CD14-positive monocyte (primary cell): ENCODE results near the gene SERPINB5. TPM values are rescaled to one million over a fixed set of nuclear protein-coding genes. Genes with fewer than 3 reads are reported as not detected.

Experiments
- DNase-seq, 3 donors: peaks; one replicate each; pipeline ENCODE4 v3.0.0-alpha.2; 2011 to 2022
- H2AFZ ChIP-seq: 2 replicates; pipeline ENCODE4 v1.6.0; 2012; ENCODE audit warnings: mild to moderate bottlenecking, low read depth, low read length, inconsistent platforms; ENCODE audit not compliant: insufficient read depth, poor library complexity, severe bottlenecking
- H3K27ac ChIP-seq, 2 donors: 1 replicate in 1 of 2; 2 replicates in 1 of 2; pipeline ENCODE4 v1.5.1; 2012 to 2013; ENCODE audit warnings: low read length in 2 of 2, control low read depth in 1 of 2, inconsistent platforms in 1 of 2, low read depth in 1 of 2, mild to moderate bottlenecking in 1 of 2
- H3K27me3 ChIP-seq, 2 donors: one replicate each; pipeline versions ENCODE4 v1.6.0 to v1.6.1; 2011 to 2013; ENCODE audit warnings: low read length in 2 of 2; ENCODE audit not compliant: control insufficient read depth in 2 of 2, insufficient read depth in 2 of 2
- H3K36me3 ChIP-seq, 2 donors: replicated peaks in 1 of 2; 1 replicate in 1 of 2; 2 replicates in 1 of 2; pipeline versions ENCODE4 v1.5.1 to v1.6.1; 2012 to 2013; ENCODE audit warnings: low read length in 2 of 2, control low read depth in 1 of 2, inconsistent platforms in 1 of 2, mild to moderate bottlenecking in 1 of 2; ENCODE audit not compliant: insufficient read depth in 2 of 2, control insufficient read depth in 1 of 2
- H3K4me1 ChIP-seq, 2 donors: 1 replicate in 1 of 2; 2 replicates in 1 of 2; pipeline versions ENCODE4 v1.5.1 to v1.6.1; 2012 to 2013; ENCODE audit warnings: low read length in 2 of 2, control low read depth in 1 of 2, inconsistent platforms in 1 of 2, mild to moderate bottlenecking in 1 of 2, moderate library complexity in 1 of 2; ENCODE audit not compliant: insufficient read depth in 2 of 2, control insufficient read depth in 1 of 2
- H3K4me2 ChIP-seq: replicated peaks from 2 replicates; pipeline ENCODE3; 2012; ENCODE audit warnings: low read length, moderate library complexity, mild to moderate bottlenecking; ENCODE audit not compliant: poor library complexity, severe bottlenecking; ENCODE audit errors: extremely low read depth
- H3K4me3 ChIP-seq, 3 experiments: fragments of 200-600 bp in 1 of 3; sonication (generic) in 1 of 3; replicated peaks in 1 of 3; 1 replicate in 2 of 3; 2 replicates in 1 of 3; pipeline ENCODE4 v1.5.1; 2011 to 2013; ENCODE audit warnings: low read length in 3 of 3, mild to moderate bottlenecking in 3 of 3, control low read depth in 2 of 3, low read depth in 2 of 3, inconsistent platforms in 1 of 3, moderate library complexity in 1 of 3
- H3K79me2 ChIP-seq: 2 replicates; pipeline ENCODE4 v1.6.0; 2012; ENCODE audit warnings: mild to moderate bottlenecking, control low read depth, inconsistent platforms, low read length, moderate library complexity; ENCODE audit not compliant: insufficient read depth
- H3K9ac ChIP-seq: 2 replicates; pipeline ENCODE4 v1.6.0; 2017; ENCODE audit warnings: low read length, mild to moderate bottlenecking; ENCODE audit not compliant: insufficient read depth, poor library complexity, severe bottlenecking
- H3K9me3 ChIP-seq, 2 donors: replicated peaks in 1 of 2; 1 replicate in 1 of 2; 2 replicates in 1 of 2; pipeline versions ENCODE4 v1.5.1 to v1.6.1; 2012 to 2013; ENCODE audit warnings: low read length in 2 of 2, control low read depth in 1 of 2; ENCODE audit not compliant: control insufficient read depth in 1 of 2, insufficient read depth in 1 of 2
- H4K20me1 ChIP-seq: 2 replicates; pipeline ENCODE4 v1.6.0; 2012; ENCODE audit warnings: mild to moderate bottlenecking, low read length, control low read depth, moderate library complexity; ENCODE audit not compliant: insufficient read depth
- H3K27ac Mint-ChIP-seq, 7 donors: one replicate each; pipeline ENCODE4 v1.8.0; 2020; ENCODE audit warnings: mild to moderate bottlenecking in 7 of 7, mixed read lengths in 7 of 7, moderate library complexity in 6 of 7, inconsistent platforms in 2 of 7
- H3K27me3 Mint-ChIP-seq, 3 donors: one replicate each; pipeline ENCODE4 v1.8.0; 2021 to 2022; ENCODE audit warnings: low read depth in 3 of 3, mild to moderate bottlenecking in 3 of 3, mixed read lengths in 3 of 3, moderate library complexity in 3 of 3, inconsistent platforms in 1 of 3
- H3K36me3 Mint-ChIP-seq, 2 donors: one replicate each; pipeline ENCODE4 v1.8.0; 2020; ENCODE audit warnings: mixed read lengths in 2 of 2, inconsistent platforms in 1 of 2, mild to moderate bottlenecking in 1 of 2
- H3K4me1 Mint-ChIP-seq: one replicate; pipeline ENCODE4 v1.8.0; 2020; ENCODE audit warnings: mild to moderate bottlenecking, mixed read lengths
- H3K4me3 Mint-ChIP-seq, 2 donors: one replicate each; pipeline ENCODE4 v1.8.0; 2020; ENCODE audit warnings: mild to moderate bottlenecking in 2 of 2, mixed read lengths in 2 of 2, moderate library complexity in 1 of 2
- H3K9me3 Mint-ChIP-seq, 7 donors: one replicate each; pipeline ENCODE4 v1.8.0; 2020 to 2022; ENCODE audit warnings: mixed read lengths in 7 of 7, mild to moderate bottlenecking in 6 of 7, moderate library complexity in 6 of 7, inconsistent platforms in 2 of 7
- WGBS: methylation state at CpG from one replicate; pipeline ENCODE4 v1.1.5; 2013; ENCODE audit warnings: missing lambda C conversion rate; ENCODE audit not compliant: insufficient coverage; 5-methylcytosine and 5-hydroxymethylcytosine counted together
- intact Hi-C, 2 donors: fragments of 100-400 bp; cut with micrococcal nuclease; formaldehyde crosslinking; loops; one replicate each; pipeline versions ENCODE4 v1.15.0 to v1.15.1; 2023
- polyA plus RNA-seq, 3 donors: library from polyadenylated mRNA; depleted of rRNA in 1 of 3; unstranded in 2 of 3; stranded (reverse) in 1 of 3; fragments of 300-500 nt in 2 of 3; fragments of >200 nt in 1 of 3; fragmentation: Illumina TruSeq in 2 of 3; gene quantifications; 1 replicate in 2 of 3; 2 replicates in 1 of 3; pipeline ENCODE4 v1.2.3, GENCODE V29; 2012 to 2021
- TF ChIP-seq, protein P1 (sequence below): fragments of 200-600 bp; IDR thresholded peaks from one replicate; pipeline ENCODE4 v1.8.0; 2022; ENCODE audit warnings: antibody characterized with exemption, mild to moderate bottlenecking

Gene SERPINB5
- polyA plus RNA-seq, 3 donors, result not detected

DNA sequence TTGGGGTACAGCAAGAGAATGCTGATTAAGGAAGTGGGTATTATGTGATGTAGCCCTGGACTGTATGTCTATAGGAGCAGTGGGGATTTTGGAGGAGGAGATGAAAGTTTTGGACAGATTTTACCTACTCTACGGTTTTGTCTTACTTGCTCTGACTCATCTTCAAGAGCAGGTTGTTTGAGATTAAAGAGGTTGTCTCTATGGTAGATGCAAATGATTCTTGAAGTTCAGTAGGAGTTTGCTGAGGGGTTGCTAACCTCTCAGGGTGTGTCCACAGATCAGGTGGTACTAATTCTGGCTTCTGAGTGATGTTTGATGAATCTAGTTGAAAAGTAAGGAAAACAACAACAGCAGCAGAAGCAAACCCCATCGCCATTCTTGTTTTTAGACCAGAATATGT is 55.7 kb downstream of the SERPINB5 start:
- Mint-ChIP-seq H3K9me3 (peaks cover 0 to 2% (median 0%) of the 10 kb centered on the region in 7 donors), H3K4me3 (no peak overlapping the region), H3K4me1 (peaks cover 10% of the 10 kb centered on the region), H3K36me3 (no peaks in the 10 kb centered on the region), H3K27ac (no peak overlapping the region), H3K27me3 (no peaks in the 10 kb centered on the region)
- H3K27ac ChIP-seq, result no peak overlapping the region
- H3K9ac ChIP-seq, result no peak overlapping the region
- H3K9me3 ChIP-seq, result no peaks in the 10 kb centered on the region
- no peak for DNase-seq
- H4K20me1 ChIP-seq, result no peaks in the 10 kb centered on the region
- H3K4me1 ChIP-seq, result peaks cover 4 to 14% of the 10 kb centered on the region in 2 donors
- no peak overlapping the region for H3K4me3 ChIP-seq
- 100% methylated on average over 1 of the region's 2 CpGs for WGBS
- no peaks in the 10 kb centered on the region for H3K79me2 ChIP-seq
- intact Hi-C loops, result no loop called here
- H2AFZ ChIP-seq, result no peak overlapping the region
- TF ChIP-seq, protein P1, sequence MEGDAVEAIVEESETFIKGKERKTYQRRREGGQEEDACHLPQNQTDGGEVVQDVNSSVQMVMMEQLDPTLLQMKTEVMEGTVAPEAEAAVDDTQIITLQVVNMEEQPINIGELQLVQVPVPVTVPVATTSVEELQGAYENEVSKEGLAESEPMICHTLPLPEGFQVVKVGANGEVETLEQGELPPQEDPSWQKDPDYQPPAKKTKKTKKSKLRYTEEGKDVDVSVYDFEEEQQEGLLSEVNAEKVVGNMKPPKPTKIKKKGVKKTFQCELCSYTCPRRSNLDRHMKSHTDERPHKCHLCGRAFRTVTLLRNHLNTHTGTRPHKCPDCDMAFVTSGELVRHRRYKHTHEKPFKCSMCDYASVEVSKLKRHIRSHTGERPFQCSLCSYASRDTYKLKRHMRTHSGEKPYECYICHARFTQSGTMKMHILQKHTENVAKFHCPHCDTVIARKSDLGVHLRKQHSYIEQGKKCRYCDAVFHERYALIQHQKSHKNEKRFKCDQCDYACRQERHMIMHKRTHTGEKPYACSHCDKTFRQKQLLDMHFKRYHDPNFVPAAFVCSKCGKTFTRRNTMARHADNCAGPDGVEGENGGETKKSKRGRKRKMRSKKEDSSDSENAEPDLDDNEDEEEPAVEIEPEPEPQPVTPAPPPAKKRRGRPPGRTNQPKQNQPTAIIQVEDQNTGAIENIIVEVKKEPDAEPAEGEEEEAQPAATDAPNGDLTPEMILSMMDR, result no peak
- H3K36me3 ChIP-seq, result no peaks in the 10 kb centered on the region
- H3K4me2 ChIP-seq, result no peak overlapping the region
- H3K27me3 ChIP-seq, result no peaks in the 10 kb centered on the region

DNA sequence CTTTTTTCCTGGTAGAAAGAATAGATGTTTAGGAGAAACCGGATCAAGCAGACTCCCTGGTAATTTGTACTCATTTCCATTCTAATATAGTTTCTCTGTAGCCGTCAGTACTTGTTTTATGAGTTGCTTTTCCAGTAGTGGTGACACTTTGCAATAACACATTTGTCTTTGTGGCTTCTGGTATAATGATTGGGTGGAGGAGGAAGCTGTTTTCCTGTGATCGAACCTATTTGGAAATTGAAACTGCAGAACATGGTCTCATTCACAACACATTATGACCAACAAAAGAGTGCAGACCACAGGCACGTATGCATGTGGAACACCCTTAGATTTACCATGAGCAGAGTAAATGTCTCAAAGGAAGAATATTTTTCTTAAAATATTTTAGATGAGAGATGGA is 57.9 kb downstream of the SERPINB5 start:
- intact Hi-C loops, result no loop called here
- no peak for DNase-seq
- Histone ChIP-seq H3K9me3 (no peaks in the 10 kb centered on the region), H3K79me2 (no peaks in the 10 kb centered on the region), H3K4me1 (peaks cover 4 to 11% of the 10 kb centered on the region in 2 donors), H3K27me3 (no peaks in the 10 kb centered on the region), H3K27ac (no peak overlapping the region), H3K9ac (no peak overlapping the region), H3K4me2 (no peak overlapping the region), H2AFZ (no peak overlapping the region), H3K36me3 (no peaks in the 10 kb centered on the region), H4K20me1 (no peaks in the 10 kb centered on the region), H3K4me3 (no peak overlapping the region)
- Mint-ChIP-seq H3K4me1 (peaks cover 8% of the 10 kb centered on the region), H3K9me3 (peaks cover 0 to 2% (median 0%) of the 10 kb centered on the region in 7 donors), H3K27ac (no peak overlapping the region), H3K27me3 (no peaks in the 10 kb centered on the region), H3K36me3 (no peaks in the 10 kb centered on the region), H3K4me3 (no peak overlapping the region)
- no CpG with 5 or more reads among the region's 4 CpGs for WGBS
- TF ChIP-seq, protein P1, result no peak
